Loucy (cell line): ENCODE measurements around the gene ARL4D.
"Not testable (repeated sequence)": the region's sequence is repeated elsewhere in the genome, so short reads cannot be mapped to it uniquely, and the experiment has no call there.

Source experiments
- H2AFZ ChIP-seq: fragments of 200-600 bp; sonication (generic); 2 replicates; pipeline ENCODE4 v1.6.0; 2016; ENCODE audit warnings: antibody characterized with exemption, mild to moderate bottlenecking, low read length, moderate library complexity
- H3F3A ChIP-seq: fragments of 200-600 bp; 2 replicates; pipeline ENCODE4 v1.6.0; 2016; ENCODE audit warnings: antibody characterized with exemption, low read depth, mild to moderate bottlenecking
- H3K27me3 ChIP-seq: fragments of 200-600 bp; sonication (generic); 2 replicates; pipeline ENCODE4 v1.6.1; 2014; ENCODE audit warnings: low read length, mild to moderate bottlenecking; ENCODE audit not compliant: insufficient read depth, poor library complexity, severe bottlenecking
- H3K36me3 ChIP-seq: fragments of 200-600 bp; sonication (generic); 2 replicates; pipeline ENCODE4 v1.6.1; 2016; ENCODE audit warnings: low read length; ENCODE audit not compliant: insufficient read depth
- H3K4me1 ChIP-seq: fragments of 200-600 bp; sonication (generic); 2 replicates; pipeline ENCODE4 v1.5.1; 2014; ENCODE audit warnings: low read length, mild to moderate bottlenecking; ENCODE audit not compliant: insufficient read depth, poor library complexity, severe bottlenecking
- H3K4me2 ChIP-seq: fragments of 200-600 bp; sonication (generic); 2 replicates; pipeline ENCODE4 v1.6.0; 2014; ENCODE audit warnings: antibody characterized with exemption, low read length, low read depth, mild to moderate bottlenecking; ENCODE audit not compliant: poor library complexity, severe bottlenecking
- H3K4me3 ChIP-seq: fragments of 200-600 bp; sonication (generic); 2 replicates; pipeline ENCODE4 v1.5.1; 2014; ENCODE audit warnings: low read length, mild to moderate bottlenecking, mixed read lengths; ENCODE audit not compliant: poor library complexity, severe bottlenecking
- H3K79me2 ChIP-seq: fragments of 200-600 bp; sonication (generic); 2 replicates; pipeline ENCODE4 v1.6.1; 2014; ENCODE audit warnings: low read length; ENCODE audit not compliant: insufficient read depth
- H3K9ac ChIP-seq: fragments of 200-600 bp; sonication (generic); 2 replicates; pipeline ENCODE4 v1.6.0; 2014; ENCODE audit warnings: mild to moderate bottlenecking, low read depth, low read length, moderate library complexity; ENCODE audit not compliant: poor library complexity, severe bottlenecking
- H3K9me2 ChIP-seq: fragments of 200-600 bp; sonication (generic); replicated peaks from 2 replicates; pipeline ENCODE4 v1.6.1; 2016; ENCODE audit warnings: low read depth, low read length, mixed read lengths
- H3K9me3 ChIP-seq: fragments of 200-600 bp; sonication (generic); 2 replicates; pipeline ENCODE4 v1.6.1; 2014; ENCODE audit warnings: mild to moderate bottlenecking, antibody characterized with exemption, low read length, low read depth; ENCODE audit not compliant: insufficient read depth
- H4K20me1 ChIP-seq: fragments of 200-600 bp; sonication (generic); 2 replicates; pipeline ENCODE4 v1.6.0; 2014; ENCODE audit warnings: antibody characterized with exemption, low read length, mild to moderate bottlenecking; ENCODE audit not compliant: insufficient read depth, poor library complexity, severe bottlenecking
- CTCF ChIP-seq: fragments of 200-600 bp; sonication (generic); conservative IDR thresholded peaks from 2 replicates; pipeline ENCODE4 v1.5.1; 2014; ENCODE audit warnings: mild to moderate bottlenecking, antibody characterized with exemption, low read length
- EZH2phosphoT487 ChIP-seq: fragments of 200-600 bp; IDR thresholded peaks from 2 replicates; pipeline ENCODE4 v1.6.1; 2018; ENCODE audit warnings: antibody characterized with exemption, mild to moderate bottlenecking, moderate library complexity, borderline replicate concordance

The ARL4D gene

GRCh38 chr17:43373356-43373755, 25.4 kb upstream of the ARL4D start:
- TF ChIP-seq CTCF: no peak
- TF ChIP-seq EZH2phosphoT487: no peak
- 0 out of 2 replicates have a peak, but pooled peaks cover 2% of the 10 kb centered on the region for H3F3A ChIP-seq

GRCh38 chr17:43375915-43376314, 22.9 kb upstream of the ARL4D start:
- H3K9me3 ChIP-seq, H3K9ac ChIP-seq, H3K4me1 ChIP-seq, H3F3A ChIP-seq, H3K4me3 ChIP-seq, H3K36me3 ChIP-seq, H4K20me1 ChIP-seq, H3K27me3 ChIP-seq, H3K9me2 ChIP-seq, H3K4me2 ChIP-seq, H2AFZ ChIP-seq, H3K79me2 ChIP-seq: not testable (repeated sequence)

More at GRCh38 chr17:43373356-43373755, 25.4 kb upstream of the ARL4D start:
- Histone ChIP-seq H3K4me3 (no peak overlapping the region), H3K9ac (no peak overlapping the region), H3K79me2 (peaks cover 4% of the 10 kb centered on the region; the same call in 1 of the 2 replicates), H3K36me3 (no peaks in the 10 kb centered on the region), H3K27me3 (no peaks in the 10 kb centered on the region), H4K20me1 (no peaks in the 10 kb centered on the region), H3K4me2 (no peak overlapping the region), H3K9me2 (no peaks in the 10 kb centered on the region), H3K4me1 (peaks cover 8% of the 10 kb centered on the region), H2AFZ (no peak overlapping the region), H3K9me3 (no peaks in the 10 kb centered on the region)

- Histone ChIP-seq H3K27me3 (no peaks in the 10 kb centered on the region), H4K20me1 (no peaks in the 10 kb centered on the region), H3K9me2 (no peaks in the 10 kb centered on the region), H3K4me2 (no peak overlapping the region), H3K4me3 (no peak overlapping the region), H3K79me2 (no peaks in the 10 kb centered on the region), H2AFZ (no peak overlapping the region), H3F3A (no peaks in the 10 kb centered on the region), H3K36me3 (no peaks in the 10 kb centered on the region), H3K9me3 (peaks cover 5% of the 10 kb centered on the region; the same call in 1 of the 2 replicates), H3K4me1 (no peaks in the 10 kb centered on the region), H3K9ac (no peak overlapping the region)
- TF ChIP-seq CTCF (no peak), EZH2phosphoT487 (no peak)
These were observed 21.6 kb upstream of the ARL4D start for GRCh38 chr17:43377056-43377810.

GRCh38 chr17:43378766-43379165, 20.0 kb upstream of the ARL4D start:
- Histone ChIP-seq H3K36me3 (no peaks in the 10 kb centered on the region), H2AFZ (no peak overlapping the region), H3K9me2 (no peaks in the 10 kb centered on the region), H3K9me3 (peaks cover 5% of the 10 kb centered on the region; the same call in 1 of the 2 replicates), H3K79me2 (no peaks in the 10 kb centered on the region), H3K4me2 (no peak overlapping the region), H3K9ac (no peak overlapping the region), H3K4me1 (no peaks in the 10 kb centered on the region), H3K27me3 (no peaks in the 10 kb centered on the region), H3F3A (no peaks in the 10 kb centered on the region), H3K4me3 (no peak overlapping the region), H4K20me1 (no peaks in the 10 kb centered on the region)
- TF ChIP-seq CTCF (no peak), EZH2phosphoT487 (no peak)
